T47D (cell line): ENCODE results near the gene TMPRSS7.
A peak's percentile ranks its signal among the peaks of the same experiment; 100 is the strongest.

Experiments used
- DNase-seq, 2 experiments: peaks; one replicate each; pipeline versions ENCODE4 v3.0.0 to v3.0.0-alpha.2; 2011 to 2012; ENCODE audit warnings: low read depth in 1 of 2, low spot score in 1 of 2
- JUND ChIP-seq: IDR thresholded peaks from 2 replicates; pipeline ENCODE4 v1.6.1; 2012; ENCODE audit warnings: low read depth
- in situ Hi-C: cut with HindIII; loops from 2 replicates; pipeline ENCODE4 v1.10.0; 2016; ENCODE audit warnings: low sequenced_read_pairs, low pct_unique_long_range_greater_than_20kb

The TMPRSS7 gene

DNA sequence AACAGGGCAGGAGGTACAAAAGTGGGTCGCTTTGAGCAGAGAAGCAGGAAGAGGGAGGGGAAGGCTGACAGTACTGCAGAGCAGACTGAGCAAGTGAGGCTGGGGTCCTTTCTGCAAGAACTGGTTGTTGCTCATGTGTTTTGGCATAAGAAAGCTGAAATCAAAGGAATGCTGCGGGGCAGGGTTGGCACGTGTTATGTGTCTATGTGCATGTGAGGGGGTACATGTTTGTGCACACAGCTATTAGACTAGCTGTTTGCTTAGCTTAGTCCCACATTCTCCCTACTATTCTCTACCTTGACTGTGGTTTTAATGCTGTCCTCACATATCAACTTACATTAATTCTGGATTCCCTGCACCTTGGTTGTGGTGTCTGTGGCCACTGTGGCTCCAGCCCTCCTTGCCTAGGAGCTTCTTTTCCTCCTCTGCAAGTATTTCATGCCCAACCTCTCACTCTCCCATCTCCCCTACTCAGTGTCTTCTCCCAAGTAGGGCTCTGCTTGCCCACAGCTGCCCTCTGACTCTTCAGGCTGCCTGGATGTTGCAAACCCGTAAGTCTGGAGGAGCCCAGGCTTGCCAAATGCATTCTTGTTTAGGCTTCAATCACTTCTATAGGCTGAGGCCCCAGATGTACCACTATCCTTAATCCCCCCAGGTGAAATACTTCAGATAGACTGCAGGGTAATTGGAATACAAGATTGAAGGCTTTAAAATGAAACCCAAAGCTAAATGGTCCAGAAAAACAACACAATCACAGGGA, 31.0 kb upstream of the TMPRSS7 start:
- in situ Hi-C loops, result no loop called here
- TF ChIP-seq JUND, result no peak
- peak in 1 of 2 experiments; percentile 6 for DNase-seq

DNA sequence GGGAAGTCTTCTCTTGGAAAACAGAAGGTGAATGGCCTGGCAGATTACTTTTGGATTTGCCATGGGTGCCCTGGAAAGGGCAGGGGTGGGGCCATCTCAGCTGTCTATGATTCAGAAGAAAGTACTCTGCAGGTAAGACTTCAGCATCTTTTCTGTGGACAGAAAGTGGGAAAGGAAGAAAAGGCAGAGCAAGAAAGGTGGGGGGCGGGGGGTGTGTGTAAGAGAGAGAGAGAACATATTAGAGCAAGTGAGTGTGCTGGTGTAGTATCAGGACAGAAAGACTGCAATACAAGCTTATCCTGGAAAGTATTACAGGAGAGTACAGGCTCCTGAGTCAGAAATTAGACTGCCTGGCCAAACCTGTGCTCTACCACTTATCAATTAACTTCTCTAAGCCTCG, 30.3 kb upstream of the TMPRSS7 start:
- no peak for DNase-seq
- TF ChIP-seq JUND, result no peak
- in situ Hi-C loops, result no loop called here

DNA sequence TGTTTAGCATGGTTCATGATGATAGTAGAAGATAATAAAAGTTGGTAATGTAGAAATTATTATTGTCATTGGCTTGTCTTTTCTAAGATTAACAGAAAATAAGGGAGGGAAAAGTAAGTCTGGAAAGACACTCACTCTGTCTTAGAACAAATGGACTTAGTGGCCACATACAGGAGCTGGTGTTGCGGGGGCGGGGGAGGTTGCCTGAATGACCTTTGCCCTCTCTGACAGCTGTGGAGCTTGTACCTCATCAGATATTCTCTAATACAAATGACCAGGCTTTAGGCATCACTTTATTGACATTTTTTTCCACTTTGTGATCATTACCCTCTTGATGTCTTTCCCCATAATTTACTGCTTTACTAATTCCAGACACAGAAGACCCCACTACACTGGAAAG, 29.9 kb upstream of the TMPRSS7 start:
- in situ Hi-C loops, result no loop called here
- no peak for TF ChIP-seq JUND
- no peak for DNase-seq

DNA sequence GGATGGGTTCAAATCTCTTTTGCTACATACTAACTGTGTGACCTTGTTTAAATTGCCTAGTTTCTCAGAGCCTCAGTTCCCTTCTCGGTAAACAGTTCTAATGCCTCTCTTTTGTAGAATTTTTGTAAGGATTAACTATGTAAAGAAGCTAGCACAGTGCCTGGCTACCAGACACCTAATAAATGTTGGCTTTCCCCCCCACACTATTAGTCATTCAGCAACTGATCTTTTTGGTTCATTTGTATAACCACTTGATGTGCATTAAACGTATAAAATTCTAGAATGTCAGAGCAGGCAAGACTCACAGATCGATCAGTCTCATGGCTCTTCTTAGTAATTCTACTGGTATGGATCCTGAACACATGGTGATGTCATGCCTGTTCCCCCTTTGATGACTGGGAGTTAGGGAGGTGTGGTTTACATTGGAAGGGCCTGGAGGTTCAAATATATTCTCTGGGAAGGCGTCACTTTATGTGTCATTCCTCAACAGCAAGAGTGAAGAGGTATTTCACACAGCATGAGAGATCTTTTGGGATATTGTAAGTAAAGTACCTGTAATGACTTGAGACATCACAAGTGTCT, 29.4 kb upstream of the TMPRSS7 start:
- in situ Hi-C loops, result no loop called here
- DNase-seq, result no peak
- TF ChIP-seq JUND, result no peak

DNA sequence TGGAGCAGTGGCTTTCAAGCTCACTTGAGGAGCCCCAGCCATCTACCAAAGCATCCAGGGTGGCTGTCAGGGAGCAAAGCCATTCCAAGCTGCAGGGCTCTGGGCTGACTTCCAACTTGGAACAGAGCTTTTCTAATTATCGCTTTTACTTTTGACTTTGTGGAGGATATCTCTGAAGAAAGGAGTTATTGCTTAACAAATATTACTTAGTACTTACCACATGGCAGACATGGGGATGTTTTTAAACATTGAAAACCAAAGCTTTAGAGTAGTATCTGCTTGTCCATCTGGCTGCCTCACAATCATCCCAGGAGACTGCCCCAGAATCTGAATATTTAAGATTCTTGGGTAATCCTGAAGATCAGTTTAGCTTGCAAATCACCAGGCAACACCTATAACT, 26.9 kb upstream of the TMPRSS7 start:
- TF ChIP-seq JUND, result no peak
- in situ Hi-C loops, result no loop called here
- no peak for DNase-seq

DNA sequence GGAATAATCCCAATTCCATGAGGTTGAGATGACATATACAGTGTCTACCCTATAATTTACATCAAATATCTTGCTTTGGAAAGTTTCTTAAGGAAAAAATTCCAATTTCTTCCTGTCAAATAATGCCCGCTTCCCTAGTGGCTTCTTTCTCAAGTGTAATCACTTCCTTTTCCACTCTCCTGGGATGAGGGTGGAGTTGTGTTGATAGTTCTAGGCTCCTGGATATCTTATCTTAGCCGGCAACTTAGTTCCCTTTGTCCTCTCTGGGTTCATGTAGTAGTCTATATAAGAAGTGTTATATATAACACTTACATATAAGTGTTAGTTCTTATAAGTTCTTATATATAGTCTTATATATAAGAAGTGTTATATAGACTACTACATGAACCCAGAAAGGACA, 24.9 kb upstream of the TMPRSS7 start:
- in situ Hi-C loops, result no loop called here

DNA sequence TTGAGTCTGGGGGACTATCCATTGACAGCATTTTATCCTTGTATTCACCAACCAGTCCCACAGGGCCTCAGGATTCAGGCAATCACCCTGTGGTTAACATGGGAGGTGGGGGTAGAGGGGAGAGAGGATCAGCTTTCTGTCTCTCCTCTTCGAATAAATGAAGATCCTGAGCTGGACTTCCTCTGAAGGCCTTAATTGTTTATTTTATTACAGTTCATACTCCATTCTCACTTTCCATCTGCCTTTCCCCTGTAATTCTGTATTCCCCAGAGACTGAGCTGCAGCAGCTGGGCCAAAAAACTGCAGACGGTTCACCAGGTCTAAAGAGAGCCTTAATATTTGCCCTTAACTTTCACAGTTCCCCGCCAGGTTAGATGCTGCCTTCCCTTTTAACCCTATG, 23.9 kb upstream of the TMPRSS7 start:
- in situ Hi-C loops, result no loop called here
- no peak for DNase-seq
- no peak for TF ChIP-seq JUND

More for the DNA sequence above, 24.9 kb upstream of the TMPRSS7 start:
- TF ChIP-seq JUND, result no peak
- DNase-seq, result no peak

DNA sequence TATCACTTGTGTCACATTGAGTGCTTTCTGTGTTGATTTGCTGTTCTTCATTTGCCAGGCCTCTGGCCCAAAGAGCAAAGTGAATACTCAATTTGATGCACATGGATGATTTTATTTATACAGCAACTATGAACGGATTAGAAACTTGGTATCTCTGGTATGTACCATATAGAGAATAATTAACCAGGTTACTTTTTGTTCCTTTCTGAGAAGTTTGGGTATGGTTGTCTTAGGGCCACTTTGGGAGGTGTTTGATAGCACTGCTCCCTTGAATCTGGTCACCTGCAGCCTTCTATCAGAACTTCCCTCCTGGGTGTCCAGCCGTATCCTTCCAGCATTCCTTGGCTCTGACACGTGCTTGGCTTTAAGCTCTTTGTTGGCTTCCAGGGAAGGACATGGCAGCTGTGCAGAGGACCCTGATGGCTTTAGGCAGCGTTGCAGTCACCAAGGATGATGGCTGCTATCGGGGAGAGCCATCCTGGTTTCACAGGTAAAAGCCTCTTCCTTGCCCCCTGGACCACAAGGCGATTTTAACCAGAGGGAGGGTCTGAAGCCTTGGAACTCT, 23.1 kb upstream of the TMPRSS7 start:
- TF ChIP-seq JUND, result no peak
- no peak for DNase-seq
- in situ Hi-C loops, result no loop called here

DNA sequence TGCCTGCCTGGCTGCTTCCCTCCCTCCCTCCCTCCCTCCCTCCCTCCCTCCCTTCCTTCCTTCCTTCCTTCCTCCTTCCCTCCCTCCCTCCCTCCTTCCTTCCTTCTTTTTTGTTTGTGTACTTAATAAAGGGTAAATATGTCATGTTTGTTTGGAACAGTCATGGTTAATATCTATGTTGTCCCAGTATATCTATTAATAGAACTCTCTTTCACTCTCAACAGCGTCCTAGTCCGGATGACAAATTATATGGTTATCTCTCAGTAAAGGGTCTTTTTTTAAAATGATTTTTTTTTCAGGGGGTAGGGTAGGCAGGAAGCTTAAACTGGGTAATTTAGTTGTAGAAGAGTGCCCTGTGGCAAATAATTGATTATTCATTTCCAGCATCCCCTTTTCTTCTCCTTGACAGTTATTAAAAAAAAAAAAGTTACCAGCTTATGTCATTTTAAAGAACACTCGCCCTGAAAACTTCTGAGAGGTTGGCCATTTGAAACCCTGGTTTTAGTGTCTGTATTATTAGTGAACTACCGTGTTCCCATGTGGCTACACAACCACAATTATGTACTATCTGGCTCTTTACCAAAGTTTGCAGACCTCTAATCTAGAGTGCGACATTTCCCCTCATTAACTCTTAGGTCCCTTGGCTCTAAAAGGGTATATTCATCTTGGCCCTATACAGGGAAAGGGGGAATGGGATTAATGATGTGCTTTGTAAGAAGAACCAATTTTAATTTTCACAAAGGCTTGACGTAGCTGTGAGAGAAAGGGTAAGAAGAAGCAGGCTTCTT, 22.1 kb upstream of the TMPRSS7 start:
- in situ Hi-C loops, result no loop called here
- no peak for DNase-seq
- no peak for TF ChIP-seq JUND

DNA sequence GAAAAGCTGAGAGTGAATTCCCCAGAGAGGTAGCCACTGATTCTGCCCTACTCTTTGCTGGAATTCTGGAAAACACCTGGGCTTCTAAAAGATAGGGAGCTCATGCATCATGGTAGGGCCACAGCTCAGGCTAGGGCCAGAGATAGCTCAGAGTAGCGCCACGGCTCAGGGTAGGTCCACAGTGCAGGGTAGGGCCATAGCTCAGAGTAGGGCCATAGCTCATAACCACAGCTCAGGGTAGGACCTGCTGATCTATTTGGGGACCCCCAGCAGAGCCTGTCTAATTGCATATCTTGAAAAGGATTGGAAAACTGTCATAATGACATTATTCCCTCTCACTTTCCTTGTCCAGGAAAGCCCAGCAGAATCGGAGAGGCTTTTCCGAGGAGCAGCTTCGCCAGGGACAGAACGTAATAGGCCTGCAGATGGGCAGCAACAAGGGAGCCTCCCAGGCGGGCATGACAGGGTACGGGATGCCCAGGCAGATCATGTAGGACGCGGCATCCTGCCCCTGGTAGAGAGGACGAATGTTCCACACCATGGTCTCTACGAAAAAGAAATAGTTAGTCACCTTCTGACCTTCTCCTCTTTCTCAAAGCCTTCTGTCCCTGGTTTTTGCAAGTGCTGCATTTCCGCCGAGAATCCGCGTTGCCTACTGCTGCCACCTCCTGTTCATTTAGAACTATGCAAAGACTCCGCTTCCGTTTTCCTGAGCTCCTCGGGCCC, 21.3 kb upstream of the TMPRSS7 start:
- TF ChIP-seq JUND, result no peak
- DNase-seq, result peak; percentile 37 to 77
- in situ Hi-C loops, result no loop called here

DNA sequence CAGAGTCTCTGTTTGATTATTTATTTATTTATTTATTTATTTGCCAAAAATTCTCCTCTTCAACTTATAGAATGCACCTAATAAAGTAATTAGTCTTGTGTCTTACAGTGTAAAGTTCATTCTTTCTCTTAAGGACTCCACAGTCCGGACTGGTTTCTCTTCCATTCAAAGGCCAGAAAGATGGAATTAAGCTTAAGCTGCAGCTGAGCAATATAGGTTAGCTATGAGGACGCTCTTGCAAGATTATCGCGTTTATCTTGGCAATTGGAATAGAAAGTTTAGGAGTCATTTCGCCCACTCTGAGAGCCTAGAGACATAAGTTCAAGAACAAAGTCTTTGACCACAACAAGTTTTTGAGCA, 20.8 kb upstream of the TMPRSS7 start:
- no peak for DNase-seq
- TF ChIP-seq JUND, result no peak
- in situ Hi-C loops, result no loop called here

DNA sequence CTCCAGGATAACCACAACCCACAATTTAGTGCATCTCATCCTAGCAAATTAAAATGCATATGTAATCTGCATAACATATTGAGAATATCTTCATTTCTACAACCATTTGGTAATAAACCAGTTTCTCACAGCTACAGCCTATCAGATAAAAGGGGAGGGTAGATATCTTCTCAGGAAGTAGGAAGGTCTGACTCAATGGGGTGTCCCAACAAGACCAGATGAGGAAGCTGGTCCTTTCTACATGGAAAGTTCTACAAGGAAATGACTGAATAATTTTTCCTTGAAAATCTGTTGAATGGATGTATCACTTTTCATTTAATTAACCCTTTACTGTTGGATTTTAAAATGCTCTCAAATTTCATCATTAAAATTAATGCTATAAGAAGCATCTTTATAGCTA, 17.4 kb upstream of the TMPRSS7 start:
- TF ChIP-seq JUND, result no peak
- in situ Hi-C loops, result no loop called here
- no peak for DNase-seq
